Tibial artery (tissue), 4 donors: Measurements from ENCODE around the gene CD1D.
"Not testable (repeated sequence)": the region's sequence is repeated elsewhere in the genome, so short reads cannot be mapped to it uniquely, and the experiment has no call there.

ENCODE experiments used
- DNase-seq, 2 donors: peaks; one replicate each; pipeline ENCODE4 v3.0.0-alpha.2; 2019
- H3K27ac ChIP-seq, 2 donors: fragments of 200-600 bp; sonication (generic) in 1 of 2; 1 replicate in 1 of 2; 2 replicates in 1 of 2; pipeline ENCODE4 v1.5.1; 2018 to 2019; ENCODE audit warnings: mild to moderate bottlenecking in 1 of 2
- H3K27me3 ChIP-seq, 2 donors: fragments of 200-600 bp; sonication (generic) in 1 of 2; one replicate each; pipeline versions ENCODE4 v1.5.1 to v1.6.0; 2016 to 2019
- H3K36me3 ChIP-seq, 3 donors: fragments of 200-600 bp; sonication (generic) in 2 of 3; one replicate each; pipeline ENCODE4 v1.5.1; 2016 to 2019; ENCODE audit warnings: mild to moderate bottlenecking in 2 of 3
- H3K4me1 ChIP-seq, 4 donors: fragments of 200-600 bp; sonication (generic) in 2 of 4; 1 replicate in 3 of 4; 2 replicates in 1 of 4; pipeline ENCODE4 v1.5.1; 2016 to 2019
- H3K4me3 ChIP-seq, 2 donors: fragments of 200-600 bp; sonication (generic) in 1 of 2; 1 replicate in 1 of 2; 2 replicates in 1 of 2; pipeline ENCODE4 v1.5.1; 2018 to 2019; ENCODE audit warnings: mild to moderate bottlenecking in 2 of 2
- H3K9me3 ChIP-seq, 3 donors: fragments of 200-600 bp; sonication (generic) in 1 of 3; one replicate each; pipeline ENCODE4 v1.5.1; 2016 to 2019
- intact Hi-C: fragments of 100-400 bp; cut with DNase I; formaldehyde crosslinking; loops from one replicate; pipeline ENCODE4 v1.15.0; 2023; ENCODE audit warnings: low total_unique reads
- TF ChIP-seq, protein P1 (sequence below), 2 experiments: fragments of 200-600 bp in 1 of 2; fragments of 450-650 bp in 1 of 2; IDR thresholded peaks; one replicate each; pipeline ENCODE4 v1.5.1; 2017 to 2019; ENCODE audit warnings: antibody characterized with exemption in 2 of 2, mild to moderate bottlenecking in 1 of 2, moderate library complexity in 1 of 2

Gene CD1D

DNA sequence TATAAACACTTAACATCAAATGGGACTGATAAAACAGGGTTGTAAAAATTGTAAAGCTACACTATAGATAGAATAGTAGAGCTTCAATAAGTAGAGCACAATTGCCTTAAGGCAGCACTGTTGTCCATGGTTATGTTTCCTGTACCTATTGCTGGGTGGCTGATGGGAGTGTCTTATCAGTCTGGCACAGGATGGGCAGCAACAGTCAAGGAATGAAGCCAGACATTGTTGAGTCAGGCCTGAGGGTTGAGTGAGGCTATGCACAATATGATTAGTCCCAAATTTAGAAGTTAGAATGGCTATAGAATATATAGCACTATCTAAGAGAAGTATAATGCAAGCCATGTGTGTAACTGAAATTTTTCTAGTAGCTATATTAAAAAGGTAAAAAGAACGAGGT is 25.0 kb upstream of the CD1D start:
- Histone ChIP-seq H3K27ac (no peak overlapping the region), H3K4me3 (no peak overlapping the region), H3K4me1 (no peaks in the 10 kb centered on the region), H3K27me3 (peaks cover 0 to 2% of the 10 kb centered on the region in 2 donors), H3K36me3 (no peaks in the 10 kb centered on the region), H3K9me3 (no peaks in the 10 kb centered on the region)
- intact Hi-C loops, result no loop called here
- TF ChIP-seq, protein P1, sequence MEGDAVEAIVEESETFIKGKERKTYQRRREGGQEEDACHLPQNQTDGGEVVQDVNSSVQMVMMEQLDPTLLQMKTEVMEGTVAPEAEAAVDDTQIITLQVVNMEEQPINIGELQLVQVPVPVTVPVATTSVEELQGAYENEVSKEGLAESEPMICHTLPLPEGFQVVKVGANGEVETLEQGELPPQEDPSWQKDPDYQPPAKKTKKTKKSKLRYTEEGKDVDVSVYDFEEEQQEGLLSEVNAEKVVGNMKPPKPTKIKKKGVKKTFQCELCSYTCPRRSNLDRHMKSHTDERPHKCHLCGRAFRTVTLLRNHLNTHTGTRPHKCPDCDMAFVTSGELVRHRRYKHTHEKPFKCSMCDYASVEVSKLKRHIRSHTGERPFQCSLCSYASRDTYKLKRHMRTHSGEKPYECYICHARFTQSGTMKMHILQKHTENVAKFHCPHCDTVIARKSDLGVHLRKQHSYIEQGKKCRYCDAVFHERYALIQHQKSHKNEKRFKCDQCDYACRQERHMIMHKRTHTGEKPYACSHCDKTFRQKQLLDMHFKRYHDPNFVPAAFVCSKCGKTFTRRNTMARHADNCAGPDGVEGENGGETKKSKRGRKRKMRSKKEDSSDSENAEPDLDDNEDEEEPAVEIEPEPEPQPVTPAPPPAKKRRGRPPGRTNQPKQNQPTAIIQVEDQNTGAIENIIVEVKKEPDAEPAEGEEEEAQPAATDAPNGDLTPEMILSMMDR (IDR thresholded peaks at IDR 0.05), result no peak
- no peak for DNase-seq

DNA sequence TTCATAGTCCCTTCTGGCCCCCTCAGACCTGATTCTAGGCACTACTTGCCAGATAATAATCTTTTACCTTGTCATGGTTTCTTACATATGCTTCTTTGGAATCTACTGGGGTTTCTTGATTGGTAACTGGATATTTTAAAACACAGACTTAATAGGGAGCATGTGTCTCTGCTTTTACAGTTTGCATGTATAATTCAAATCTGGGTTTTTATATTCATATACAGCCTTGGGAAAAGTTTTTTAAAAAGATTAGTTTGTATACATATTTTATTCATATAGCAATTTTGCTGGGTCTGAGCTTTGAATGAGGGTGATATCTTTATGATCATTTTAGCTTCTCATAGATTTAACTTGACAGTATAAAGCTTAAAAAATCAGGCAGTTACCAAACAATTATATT is 21.1 kb upstream of the CD1D start:
- no peaks in the 10 kb centered on the region for H3K9me3 ChIP-seq
- H3K27ac ChIP-seq, result no peak overlapping the region
- H3K36me3 ChIP-seq, result no peaks in the 10 kb centered on the region
- intact Hi-C loops, result no loop called here
- H3K4me3 ChIP-seq, result no peak overlapping the region
- H3K4me1 ChIP-seq, result no peaks in the 10 kb centered on the region
- TF ChIP-seq, protein P1 (IDR thresholded peaks at IDR 0.05), result no peak
- DNase-seq, result no peak
- peaks cover 0 to 6% of the 10 kb centered on the region in 2 donors for H3K27me3 ChIP-seq

DNA sequence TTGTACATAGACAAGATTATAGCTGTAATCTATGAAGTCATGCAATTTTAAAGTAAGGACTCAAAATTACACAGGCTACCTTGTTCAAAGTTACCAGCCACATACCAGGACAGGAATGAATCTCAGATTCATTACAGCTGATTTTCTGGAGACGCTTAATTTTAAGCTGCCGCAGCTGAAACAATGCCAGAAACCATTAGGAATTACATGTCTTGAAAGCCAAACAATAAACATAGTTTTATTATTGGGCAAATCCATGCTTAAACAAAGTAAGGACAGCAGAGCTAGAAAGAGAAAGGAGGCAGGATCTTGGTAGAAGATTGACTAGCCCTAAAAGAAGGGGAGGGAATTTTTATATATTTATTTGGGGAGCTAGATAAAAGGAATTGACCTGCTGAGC is 19.2 kb upstream of the CD1D start:
- H3K9me3 ChIP-seq, result no peaks in the 10 kb centered on the region
- DNase-seq, result no peak
- peaks cover 0 to 6% of the 10 kb centered on the region in 2 donors for H3K27me3 ChIP-seq
- TF ChIP-seq, protein P1 (IDR thresholded peaks at IDR 0.05), result no peak
- H3K4me3 ChIP-seq, result no peak overlapping the region
- intact Hi-C loops, result no loop called here
- no peak overlapping the region for H3K27ac ChIP-seq
- H3K36me3 ChIP-seq, result no peaks in the 10 kb centered on the region
- H3K4me1 ChIP-seq, result no peaks in the 10 kb centered on the region

DNA sequence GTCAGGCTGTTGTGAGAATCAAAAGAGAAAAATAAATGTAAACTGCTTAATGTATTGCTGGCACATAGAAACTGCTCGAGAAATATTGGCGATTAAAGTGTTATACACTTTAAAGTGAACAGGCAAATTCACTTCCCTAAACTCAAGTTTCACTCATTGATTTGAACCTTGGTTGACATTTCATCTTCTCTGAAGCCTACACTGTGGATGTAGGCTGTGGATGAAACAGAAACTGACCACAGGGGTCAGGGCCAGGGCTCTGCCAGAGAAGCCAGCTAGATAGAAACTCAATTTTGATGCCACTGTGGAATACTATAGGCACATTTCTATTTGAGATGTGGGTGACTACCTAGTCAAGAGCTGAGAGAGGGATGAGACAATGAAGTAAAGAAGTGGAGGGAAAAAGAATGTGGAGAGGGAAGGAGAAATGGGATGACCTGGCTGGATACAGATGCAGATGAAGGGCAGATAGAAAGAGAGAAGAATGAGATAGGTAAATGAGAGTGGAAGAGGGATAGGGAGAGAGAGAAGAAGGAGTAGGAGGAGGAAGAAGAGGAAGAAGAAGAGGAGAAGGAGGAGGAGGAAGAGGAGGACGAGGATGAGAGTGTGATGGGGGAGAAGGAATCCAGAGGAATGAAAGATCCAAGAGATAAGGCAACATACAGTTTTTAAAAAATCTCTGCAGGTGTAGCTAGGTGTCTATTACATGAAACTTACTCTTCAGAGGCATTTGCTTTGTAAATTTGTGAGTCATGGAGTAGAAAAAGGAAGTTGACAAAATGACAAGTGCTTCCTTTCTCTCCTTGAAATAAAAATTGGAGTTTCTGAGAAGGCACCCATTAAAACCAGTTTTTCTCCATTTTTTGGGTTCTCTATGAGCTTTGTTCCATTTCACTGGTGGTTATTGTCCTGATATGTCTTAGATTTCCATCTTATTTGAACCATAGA is 17.4 kb upstream of the CD1D start:
- intact Hi-C loops, result no loop called here
- Histone ChIP-seq H3K27me3 (peaks cover 0 to 6% of the 10 kb centered on the region in 2 donors), H3K36me3 (no peaks in the 10 kb centered on the region), H3K4me1 (no peaks in the 10 kb centered on the region), H3K9me3 (no peaks in the 10 kb centered on the region), H3K4me3 (no peak overlapping the region), H3K27ac (no peak overlapping the region)
- no peak for DNase-seq
- TF ChIP-seq, protein P1 (IDR thresholded peaks at IDR 0.05), result no peak

DNA sequence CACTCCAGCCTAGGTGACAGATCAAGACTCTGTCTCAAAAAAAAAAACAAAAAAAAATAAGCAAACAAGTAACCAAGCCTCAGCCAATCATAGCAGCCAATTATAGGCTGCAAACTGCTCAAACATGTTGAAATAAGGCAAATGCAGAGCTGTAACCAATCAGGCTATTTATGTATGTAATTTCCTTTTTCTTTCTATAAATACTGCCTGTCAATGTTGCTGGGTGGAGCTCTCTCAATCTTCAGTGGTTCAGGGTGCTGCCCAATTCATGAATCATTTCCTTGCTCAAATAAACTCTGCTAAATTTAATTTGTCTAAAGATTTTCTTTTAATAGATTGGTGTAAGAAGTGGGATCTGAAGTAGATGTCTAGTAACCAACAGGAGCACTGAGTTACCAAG is 11.6 kb upstream of the CD1D start:
- no peaks in the 10 kb centered on the region for H3K36me3 ChIP-seq
- peaks cover 0 to 4% (median 0%) of the 10 kb centered on the region in 3 donors for H3K9me3 ChIP-seq
- H3K4me1 ChIP-seq, result no peaks in the 10 kb centered on the region
- no peaks in the 10 kb centered on the region for H3K27me3 ChIP-seq
- TF ChIP-seq, protein P1 (IDR thresholded peaks at IDR 0.05), result no peak
- intact Hi-C loops, result no loop called here
- no peak for DNase-seq
- no peak overlapping the region for H3K4me3 ChIP-seq
- H3K27ac ChIP-seq, result no peak overlapping the region

DNA sequence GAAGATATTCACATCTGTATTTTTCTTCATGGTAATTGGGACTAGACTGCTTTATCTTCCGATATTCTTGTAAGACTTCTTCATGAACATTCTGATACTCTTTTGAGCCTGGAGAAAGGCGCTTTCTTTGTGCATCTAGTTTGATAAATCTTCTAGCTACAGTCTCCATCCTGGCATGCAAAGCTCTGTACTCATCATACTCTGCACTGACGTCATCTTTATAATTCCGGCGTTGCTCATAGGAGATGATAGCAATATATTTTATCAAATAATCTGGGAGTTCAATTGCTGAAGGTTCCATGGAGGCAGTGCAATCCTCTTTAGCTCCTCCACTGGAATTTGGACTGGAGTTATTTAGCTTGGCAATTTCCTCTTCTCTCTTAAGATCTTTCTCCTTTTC is 4.8 kb upstream of the CD1D start:
- intact Hi-C loops, H3K9me3 ChIP-seq, DNase-seq, H3K4me3 ChIP-seq, H3K27me3 ChIP-seq, H3K27ac ChIP-seq, H3K36me3 ChIP-seq: not testable (repeated sequence)
- peaks cover 0 to 11% (median 0%) of the 10 kb centered on the region in 4 donors for H3K4me1 ChIP-seq
